Activated CD8-positive, alpha-beta memory T cell treated with anti-CD3 and anti-CD28 coated beads for 1 hour (primary cell): ENCODE measurements around the gene CPNE1.
A peak's percentile ranks its signal among the peaks of the same experiment; 100 is the strongest.

ENCODE experiments used
- DNase-seq, 2 donors: peaks; one replicate each; pipeline ENCODE4 v3.0.0-alpha.2; 2020; ENCODE audit warnings: low read depth in 1 of 2; ENCODE audit errors: extremely low read depth in 1 of 2

Gene CPNE1

GRCh38 chr20:35600993-35601973 is 63.4 kb downstream of the CPNE1 start:
- peak; percentile 58 to 59 for DNase-seq

GRCh38 chr20:35600176-35600992 is 64.3 kb downstream of the CPNE1 start:
- DNase-seq, result no peak

- DNase-seq, result no peak
Measured at GRCh38 chr20:35599776-35600120, 65.0 kb downstream of the CPNE1 start.

- no peak for DNase-seq
Measured at GRCh38 chr20:35598899-35599775, 65.6 kb downstream of the CPNE1 start.

GRCh38 chr20:35598476-35598875 is 66.2 kb downstream of the CPNE1 start:
- no peak for DNase-seq

- no peak for DNase-seq
Measured at GRCh38 chr20:35597186-35597585, 67.5 kb downstream of the CPNE1 start.

GRCh38 chr20:35595901-35596300 is 68.8 kb downstream of the CPNE1 start:
- DNase-seq, result no peak

GRCh38 chr20:35595456-35595855 is 69.2 kb downstream of the CPNE1 start:
- DNase-seq, result no peak

GRCh38 chr20:35592339-35592974 is 72.2 kb downstream of the CPNE1 start:
- DNase-seq, result no peak

GRCh38 chr20:35588397-35588796 is 76.3 kb downstream of the CPNE1 start:
- no peak for DNase-seq

- DNase-seq, result no peak
Measured at GRCh38 chr20:35587436-35587835, 77.3 kb downstream of the CPNE1 start.

GRCh38 chr20:35586751-35587425 is 77.8 kb downstream of the CPNE1 start:
- no peak for DNase-seq

GRCh38 chr20:35583636-35584560 is 80.8 kb downstream of the CPNE1 start:
- no peak for DNase-seq

- no peak for DNase-seq
Measured at GRCh38 chr20:35582741-35583404, 81.8 kb downstream of the CPNE1 start.

- no peak for DNase-seq
Measured at GRCh38 chr20:35582131-35582530, 82.6 kb downstream of the CPNE1 start.

GRCh38 chr20:35579196-35579595 is 85.5 kb downstream of the CPNE1 start:
- DNase-seq, result no peak

- no peak for DNase-seq
Measured at GRCh38 chr20:35578469-35578868, 86.2 kb downstream of the CPNE1 start.

- DNase-seq, result no peak
Measured at GRCh38 chr20:35576816-35577215, 87.9 kb downstream of the CPNE1 start.
